ENCODE measurements around the gene QPCT.
"Not testable (repeated sequence)": the region's sequence is repeated elsewhere in the genome, so short reads cannot be mapped to it uniquely, and the experiment has no call there.

QPCT gene

DNA sequence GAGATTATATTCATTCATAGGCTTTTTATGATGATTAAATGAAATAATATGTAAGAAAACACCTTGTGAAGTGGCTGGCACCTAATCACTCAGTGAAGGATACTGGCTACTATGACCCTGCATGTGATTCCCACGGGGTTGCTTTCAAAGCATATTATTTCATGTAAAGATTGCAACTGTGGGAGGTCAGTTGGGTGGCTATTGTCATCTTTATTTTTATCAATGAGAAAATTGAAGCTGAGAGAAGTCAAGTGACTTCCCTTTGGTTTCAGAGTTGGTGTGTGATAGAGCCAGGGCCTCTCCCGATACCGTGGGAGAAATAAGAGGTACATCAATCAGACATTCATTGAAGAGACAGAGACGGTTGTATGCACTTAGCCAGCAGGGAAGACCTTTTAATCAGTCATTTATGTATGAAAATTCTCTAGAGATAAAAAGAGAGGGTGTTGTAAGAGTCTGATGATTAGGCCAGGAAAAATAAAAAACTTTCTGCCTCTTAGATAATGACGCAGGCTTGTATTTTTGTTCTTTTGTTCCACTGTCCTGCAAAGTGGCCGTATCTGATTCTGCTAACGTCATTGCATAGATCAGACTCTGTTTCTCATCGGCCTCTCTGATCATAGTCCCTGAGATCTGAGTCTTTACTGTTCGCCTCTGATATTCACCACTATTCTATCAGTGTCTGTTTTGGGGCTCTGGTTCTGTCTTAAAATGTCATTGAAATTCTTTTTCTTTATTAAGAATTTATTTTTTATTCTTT is 50.5 kb downstream of the QPCT start:
- DNase-seq: no peak

- no peak for DNase-seq
Observed at GRCh38 chr2:37396890-37397565, 52.6 kb downstream of the QPCT start.

- no peak for DNase-seq
Observed at GRCh38 chr2:37398990-37399389, 54.6 kb downstream of the QPCT start.

DNA sequence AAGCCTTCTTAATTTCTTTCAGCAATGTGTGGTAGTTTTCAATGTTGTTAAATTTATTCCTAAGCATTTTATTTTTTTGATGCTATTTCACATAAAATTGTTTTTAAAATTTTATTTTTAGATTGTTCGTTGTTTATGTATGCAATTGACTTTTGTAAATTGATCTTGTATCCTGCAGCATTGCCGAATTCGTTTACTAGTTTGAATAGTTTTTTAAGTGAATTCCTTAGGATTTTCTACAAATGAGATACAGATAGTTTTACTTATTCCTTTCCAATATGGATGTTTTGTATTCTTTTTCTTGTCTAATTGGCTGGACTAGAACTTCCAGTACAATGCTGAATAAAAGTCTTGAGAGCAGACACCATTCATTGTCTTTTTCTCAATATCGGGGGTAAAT is 55.6 kb downstream of the QPCT start:
- DNase-seq: no peak

DNA sequence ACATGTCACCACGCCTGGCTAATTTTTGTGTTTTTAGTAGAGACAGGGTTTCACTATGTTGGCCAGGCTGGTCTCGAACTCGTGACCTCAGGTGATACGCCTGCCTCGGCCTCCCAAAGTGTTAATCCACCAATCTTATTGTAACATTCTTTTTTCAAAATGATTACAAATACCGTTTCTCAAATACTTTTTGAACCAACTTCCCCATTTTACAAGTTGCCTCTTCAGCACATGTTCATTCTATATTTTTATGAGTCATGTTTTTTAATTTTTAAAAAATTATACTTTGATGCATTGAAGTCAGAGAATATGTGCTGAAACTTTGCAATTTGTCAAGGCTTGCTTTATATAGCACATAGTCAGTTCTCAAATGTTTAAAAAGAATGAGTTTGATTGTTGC is 58.2 kb downstream of the QPCT start:
- peak; percentile 49 for DNase-seq

DNA sequence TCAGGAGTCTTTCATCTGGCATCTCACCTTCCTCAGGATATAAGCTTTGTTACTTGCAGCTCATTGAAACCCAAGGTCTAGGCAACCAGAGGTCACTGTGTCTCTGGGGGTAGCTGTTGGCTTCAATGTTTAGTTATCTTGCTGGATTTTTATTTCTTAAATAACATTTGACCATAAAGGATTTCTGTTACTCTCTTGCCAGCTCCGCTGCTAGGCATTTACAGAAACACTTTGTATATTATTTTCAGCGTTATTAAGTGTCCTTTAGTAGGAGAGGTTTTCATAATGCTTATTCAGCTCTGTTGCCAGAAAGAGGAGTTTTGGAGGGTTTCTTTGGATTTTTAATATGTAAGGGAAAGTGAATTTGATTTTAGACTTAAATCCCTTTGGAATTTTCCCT is 61.4 kb downstream of the QPCT start:
- no peak for DNase-seq

- DNase-seq: no peak
Observed at GRCh38 chr2:37412231-37412630, 67.8 kb downstream of the QPCT start.

GRCh38 chr2:37413911-37414469 is 69.6 kb downstream of the QPCT start:
- not testable (repeated sequence) for DNase-seq

- DNase-seq: peak; percentile 66
Observed at GRCh38 chr2:37414470-37414949, 70.1 kb downstream of the QPCT start.

DNA sequence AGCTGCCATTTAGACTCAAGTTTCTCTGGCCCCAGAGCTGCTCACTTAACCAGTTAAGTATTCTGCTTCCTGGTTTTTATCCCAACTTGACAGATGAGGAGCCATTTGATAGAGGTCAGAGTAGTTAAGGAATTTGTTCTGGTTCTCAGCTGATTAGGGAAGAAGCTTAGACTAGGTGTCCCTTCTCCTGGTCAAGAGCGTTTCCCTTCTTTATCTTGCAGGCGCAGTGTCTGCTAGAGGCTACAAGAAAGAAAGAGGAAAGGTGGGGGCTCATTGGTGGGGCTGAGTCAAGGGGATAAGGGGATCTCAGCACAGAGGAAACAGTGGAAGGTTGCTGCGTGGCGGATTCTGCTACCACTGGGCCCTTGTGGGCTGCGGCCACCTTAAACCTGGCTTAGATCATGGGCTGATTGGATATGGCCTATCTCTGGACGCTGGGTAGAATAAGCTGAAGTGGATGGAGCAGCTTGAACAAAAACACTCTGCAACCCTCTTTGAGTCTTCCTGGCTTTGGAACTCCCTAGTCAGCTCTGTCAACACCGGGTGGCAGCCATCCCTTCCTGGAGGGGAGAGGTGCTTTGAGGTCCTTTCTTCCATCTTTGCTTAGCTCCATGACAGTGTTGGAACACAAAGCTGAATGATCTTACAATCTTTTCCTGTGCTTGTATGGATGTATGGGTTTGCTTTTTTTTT is 70.8 kb downstream of the QPCT start:
- DNase-seq: no peak

GRCh38 chr2:37417321-37417720 is 72.9 kb downstream of the QPCT start:
- DNase-seq: no peak

DNA sequence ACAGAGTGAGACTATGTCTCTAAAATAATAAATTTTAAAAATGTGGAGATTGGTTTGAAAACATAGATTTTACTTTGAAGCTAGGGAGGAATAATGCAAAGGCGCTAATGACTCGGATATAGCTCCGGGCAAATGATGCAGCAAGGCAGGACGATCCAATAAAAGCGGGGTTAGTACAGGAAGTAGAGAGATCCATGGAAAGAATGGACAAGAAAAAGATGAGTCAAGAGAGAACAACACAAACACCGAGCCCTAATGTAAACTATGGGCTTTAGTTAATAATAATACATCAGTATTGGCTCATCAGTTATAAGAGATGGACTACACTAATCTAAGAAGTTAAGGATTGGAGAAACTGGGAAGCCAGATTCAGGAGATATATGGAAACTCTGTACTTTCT is 74.5 kb downstream of the QPCT start:
- DNase-seq: no peak

DNA sequence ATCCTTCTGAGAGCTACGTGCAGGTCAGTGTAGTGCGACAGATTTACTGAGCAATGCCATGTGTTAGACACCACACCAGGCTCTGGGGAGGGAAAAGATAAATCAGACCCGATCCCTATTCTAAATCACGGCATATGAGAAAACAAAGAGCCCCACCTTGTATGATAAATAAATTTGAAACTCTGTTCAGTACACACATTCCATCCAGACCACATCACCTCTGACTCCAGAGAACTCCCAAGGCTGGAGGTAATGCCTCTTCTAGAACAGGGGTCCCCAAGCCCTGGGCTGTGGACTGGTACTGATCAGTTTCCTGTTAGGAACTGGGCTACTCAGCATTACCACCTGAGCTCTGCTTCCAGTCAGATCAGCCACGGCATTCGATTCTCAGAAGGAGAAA is 77.3 kb downstream of the QPCT start:
- DNase-seq: no peak

- no peak for DNase-seq
Observed at GRCh38 chr2:37422816-37423215, 78.4 kb downstream of the QPCT start.

Measured in MV-4-11 (cell line).